CD4-positive, alpha-beta T cell treated with Interleukin-6 for 4 hours (primary cell): ENCODE results near the gene MAGEA9B.
"Not testable (repeated sequence)": the region's sequence is repeated elsewhere in the genome, so short reads cannot be mapped to it uniquely, and the experiment has no call there.

Experiments
- DNase-seq: peaks from one replicate; pipeline ENCODE4 v3.0.0-alpha.2; 2020; ENCODE audit warnings: mixed read lengths

The MAGEA9B gene

DNA sequence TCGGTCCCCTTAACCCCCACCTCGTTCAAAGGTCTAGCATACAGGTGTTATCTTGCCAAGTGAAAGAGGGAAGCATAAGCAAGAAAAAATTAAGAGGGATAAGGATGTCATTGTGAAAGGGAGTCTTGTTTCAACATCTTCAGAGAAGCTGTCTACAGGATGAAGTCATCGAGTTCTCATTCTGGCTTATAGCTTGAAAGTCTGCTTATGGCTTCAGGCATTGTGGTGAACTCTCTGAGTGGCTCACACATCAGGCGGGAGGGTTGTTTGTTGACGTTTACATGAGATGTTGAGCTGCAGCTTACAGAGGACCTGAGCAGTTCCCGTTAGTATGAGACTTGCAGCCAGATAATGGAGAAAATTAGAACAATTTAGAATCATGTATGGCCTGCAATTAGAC, 16.6 kb downstream of the MAGEA9B start:
- DNase-seq, result no peak

DNA sequence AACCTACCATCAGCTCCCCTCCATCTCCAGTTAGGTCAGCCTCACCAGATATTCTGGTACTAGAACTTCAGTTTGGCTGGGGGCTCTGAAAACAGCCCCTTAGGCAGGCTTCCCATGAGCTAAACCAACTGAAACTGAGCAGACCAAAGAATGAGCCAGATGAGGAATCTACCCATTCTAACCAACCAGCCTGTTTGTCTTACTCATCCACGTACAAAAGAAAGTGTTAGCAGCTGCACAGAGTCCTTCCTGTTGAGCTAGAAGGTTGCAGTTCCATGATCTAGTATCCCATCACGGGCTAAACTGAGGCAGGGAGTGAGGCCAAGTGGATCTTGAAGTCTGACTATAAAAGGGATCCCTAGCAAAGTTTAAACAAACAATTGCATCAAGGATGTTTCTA, 17.5 kb downstream of the MAGEA9B start:
- DNase-seq, result no peak

DNA sequence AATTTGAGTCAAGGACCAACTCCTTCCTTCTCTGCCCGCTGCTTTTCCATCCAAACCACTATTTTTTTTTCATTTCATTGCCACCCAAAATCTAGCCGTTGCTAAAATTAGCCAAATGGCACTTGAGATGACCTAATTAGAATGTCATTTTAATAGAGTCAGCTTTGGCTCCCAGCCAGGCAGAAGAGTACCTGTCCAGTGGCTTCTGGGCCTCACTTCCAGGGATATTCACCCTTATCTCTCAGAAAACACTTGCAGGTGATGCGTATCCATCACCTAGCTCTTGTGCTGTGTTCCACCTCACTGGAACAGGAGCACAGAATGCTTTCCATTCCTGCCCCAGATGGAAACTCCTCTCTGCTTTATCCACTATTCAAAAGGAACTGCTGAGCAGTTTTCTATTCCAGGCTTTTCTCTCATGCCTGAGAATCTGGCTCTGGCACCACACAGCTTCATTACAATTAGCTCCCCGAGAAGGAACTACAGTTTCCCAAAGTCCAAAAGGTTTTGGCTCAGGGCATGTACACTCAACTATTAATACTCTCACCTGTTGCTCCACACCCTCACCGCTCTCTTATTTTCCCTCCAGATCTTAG, 18.5 kb downstream of the MAGEA9B start:
- DNase-seq, result no peak

DNA sequence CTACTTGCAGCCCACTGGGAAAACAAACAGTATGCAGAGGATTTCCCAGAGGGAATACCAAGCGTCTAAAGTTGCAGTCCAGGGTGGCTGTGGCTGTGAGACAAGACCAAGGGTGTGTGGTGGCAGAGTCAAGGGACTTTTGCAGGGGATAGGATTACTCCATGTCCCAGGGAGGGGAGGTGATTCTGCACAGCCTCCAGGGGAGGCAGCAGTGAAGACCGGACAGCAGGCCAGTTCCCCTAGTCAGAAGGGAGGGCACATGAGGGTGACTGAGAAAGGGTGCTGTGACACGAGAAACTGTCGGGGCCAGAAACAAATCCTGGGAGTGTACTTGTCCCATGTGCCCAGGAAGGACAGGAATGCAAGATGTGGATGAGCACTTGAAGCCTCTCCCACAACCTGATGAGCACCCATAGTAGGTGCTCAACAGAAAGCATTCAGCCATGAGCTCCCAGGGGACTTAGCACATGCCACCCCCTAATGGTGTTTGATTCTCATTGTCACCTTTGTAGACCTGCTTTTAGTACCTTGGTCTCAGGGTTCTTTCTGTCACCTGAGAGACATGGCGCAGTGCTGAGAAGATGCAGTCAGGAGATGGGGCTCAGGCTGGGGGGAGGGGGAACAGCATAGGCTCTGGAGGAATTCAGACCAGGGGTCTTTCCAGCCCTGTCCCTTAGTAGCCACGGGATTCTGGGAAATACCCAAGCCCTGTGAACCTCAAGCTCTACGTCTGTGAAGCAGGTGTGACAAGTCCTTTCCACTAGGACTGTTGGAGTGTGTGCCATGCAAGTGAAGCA, 19.4 kb downstream of the MAGEA9B start:
- no peak for DNase-seq

DNA sequence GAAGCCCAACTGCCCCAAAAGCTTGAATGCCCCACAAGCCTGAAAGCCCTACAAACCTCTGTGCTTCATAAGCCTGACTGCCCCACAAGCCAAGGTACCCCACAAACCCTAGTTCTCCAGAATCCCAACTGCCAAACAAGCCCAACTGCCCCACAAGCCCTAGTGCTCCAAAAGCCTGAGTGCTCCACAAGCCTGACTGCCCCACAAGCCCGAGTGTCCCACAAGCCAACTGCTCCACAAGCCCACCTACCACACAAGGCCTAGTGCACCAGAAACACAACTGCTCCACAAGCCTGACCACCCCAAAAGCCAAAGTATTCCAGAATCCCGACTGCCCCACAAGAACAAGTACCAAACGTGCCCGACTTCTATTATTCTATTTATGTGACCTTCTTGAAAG, 23.9 kb downstream of the MAGEA9B start:
- DNase-seq, result no peak

DNA sequence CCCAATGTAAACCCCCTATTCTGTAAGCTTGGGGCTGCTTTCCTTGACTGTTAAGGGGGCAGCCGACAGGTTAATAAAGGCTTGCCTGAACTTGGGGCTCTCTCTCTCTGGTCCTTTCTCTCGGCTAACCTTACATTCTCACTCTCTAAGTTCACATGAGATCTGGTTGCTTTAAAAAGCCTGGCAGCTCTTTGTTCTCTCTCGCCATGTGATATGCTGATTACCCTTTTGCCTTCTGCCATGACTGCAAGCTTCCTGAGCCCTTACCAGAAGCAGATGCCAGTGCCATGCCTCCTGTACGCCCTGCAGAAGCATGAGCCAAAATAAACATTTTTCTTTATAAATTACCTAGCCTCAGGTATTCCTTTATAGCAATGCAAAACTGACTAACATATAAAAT, 32.0 kb downstream of the MAGEA9B start:
- DNase-seq, result not testable (repeated sequence)

DNA sequence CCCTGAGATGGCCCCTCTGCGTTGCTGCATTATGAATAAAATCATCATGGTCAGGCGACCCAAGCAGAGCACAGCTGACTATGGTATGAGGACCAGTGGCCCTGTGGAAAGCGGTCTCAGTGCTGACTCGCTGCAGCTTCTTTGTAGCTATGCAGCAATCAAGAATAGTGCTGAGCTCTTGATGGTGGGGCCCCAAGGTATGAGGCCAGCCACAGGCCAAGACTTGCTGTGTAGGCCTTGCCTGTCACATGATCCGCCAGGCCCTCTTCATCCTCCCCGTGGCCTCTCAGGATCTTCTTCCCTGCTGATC, 35.4 kb downstream of the MAGEA9B start:
- DNase-seq, result not testable (repeated sequence)

DNA sequence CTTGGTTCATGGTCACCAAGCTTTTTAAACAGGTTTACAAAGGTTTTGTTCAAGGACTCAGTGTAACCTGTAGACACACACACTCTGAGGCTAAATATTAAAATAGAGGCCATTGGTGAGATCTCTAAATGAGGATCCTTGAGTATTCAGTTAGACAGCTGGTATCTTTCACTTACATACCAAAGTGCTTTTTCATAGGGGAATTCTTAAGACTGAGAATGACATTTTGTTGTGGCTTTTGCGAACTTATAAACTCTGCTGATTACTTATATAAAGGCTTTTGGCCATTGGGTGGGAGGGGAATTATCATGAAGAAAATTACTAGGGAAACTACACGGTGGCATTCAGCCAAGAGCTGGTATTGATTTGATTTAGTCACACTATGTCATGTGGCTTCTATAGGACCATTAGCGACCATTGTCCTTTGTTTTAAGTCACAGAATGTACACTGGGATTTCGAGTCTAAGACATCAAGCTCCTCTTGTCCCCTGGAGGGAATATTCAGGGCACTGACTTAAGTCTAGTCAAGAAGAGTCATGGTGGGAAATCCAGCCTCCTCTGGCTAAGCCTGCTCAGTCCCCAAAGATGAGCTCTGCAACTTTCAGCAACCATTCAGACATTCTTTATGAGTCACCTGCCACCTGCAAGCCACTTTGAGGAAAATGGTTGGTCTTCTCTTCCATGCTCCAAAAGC, 35.9 kb downstream of the MAGEA9B start:
- not testable (repeated sequence) for DNase-seq

DNA sequence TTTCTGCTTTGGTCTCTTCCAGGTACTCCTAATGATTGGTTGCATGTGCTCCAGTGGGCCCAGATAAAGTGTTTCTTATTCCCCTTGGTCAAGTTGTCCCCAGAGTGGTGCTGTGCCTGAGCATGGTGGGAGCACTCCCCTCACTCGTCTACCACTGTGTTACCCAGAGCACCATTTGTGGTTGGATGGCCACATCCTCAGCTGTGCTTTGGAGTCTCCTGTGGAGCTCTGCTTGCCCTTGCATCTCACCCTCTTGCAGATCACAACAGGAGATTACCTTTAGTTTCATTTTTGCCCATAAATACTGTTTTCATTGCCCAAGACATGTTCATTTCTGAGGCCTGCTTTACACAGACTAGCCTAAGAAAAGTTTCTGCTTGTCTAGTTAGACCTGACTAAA, 36.8 kb downstream of the MAGEA9B start:
- DNase-seq, result not testable (repeated sequence)

DNA sequence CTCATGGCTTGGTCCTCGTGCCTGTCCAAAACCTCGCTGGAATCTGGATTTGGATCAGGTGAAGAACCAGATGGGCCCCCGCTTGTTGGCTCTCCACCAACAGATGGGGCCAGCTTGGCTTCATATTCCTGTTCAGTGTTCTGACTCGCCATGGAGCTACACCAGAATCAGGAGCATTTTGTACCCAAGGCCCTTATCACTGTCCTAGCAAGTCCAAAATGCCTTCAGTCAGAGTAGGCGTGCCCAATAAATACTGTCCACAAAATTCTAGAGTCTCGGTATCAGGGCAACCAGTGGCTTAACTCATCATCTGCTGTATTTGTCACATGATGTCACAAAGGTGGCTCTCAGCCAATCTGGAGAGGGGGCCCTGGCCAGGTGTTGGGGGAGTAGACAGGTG, 37.6 kb downstream of the MAGEA9B start, which contains the start of gene HSFX3:
Gene HSFX3 (minus strand): TSS at position 224 of the 400 bp plus-strand sequence. CDS start 72 bp downstream, at position 152.
- not testable (repeated sequence) for DNase-seq

DNA sequence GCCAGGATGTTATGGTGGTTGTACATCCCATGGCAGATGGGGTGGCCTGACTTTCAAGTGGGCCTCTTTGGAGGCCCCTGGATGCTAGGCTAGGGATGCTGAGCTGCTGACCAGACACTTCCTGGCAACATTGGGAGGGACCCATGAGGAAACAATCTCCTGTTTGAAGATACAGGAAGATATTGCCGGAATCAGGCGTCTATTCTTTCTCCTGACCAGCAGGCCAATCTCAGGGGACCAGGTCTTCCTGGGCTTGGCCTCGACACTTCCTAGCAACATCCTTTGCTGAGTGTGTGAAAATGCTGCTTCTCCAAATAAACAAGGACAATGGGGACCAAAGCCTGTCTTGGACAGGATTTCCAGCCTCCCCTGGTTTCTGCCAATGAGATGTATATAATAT, 39.5 kb downstream of the MAGEA9B start:
- DNase-seq, result not testable (repeated sequence)

DNA sequence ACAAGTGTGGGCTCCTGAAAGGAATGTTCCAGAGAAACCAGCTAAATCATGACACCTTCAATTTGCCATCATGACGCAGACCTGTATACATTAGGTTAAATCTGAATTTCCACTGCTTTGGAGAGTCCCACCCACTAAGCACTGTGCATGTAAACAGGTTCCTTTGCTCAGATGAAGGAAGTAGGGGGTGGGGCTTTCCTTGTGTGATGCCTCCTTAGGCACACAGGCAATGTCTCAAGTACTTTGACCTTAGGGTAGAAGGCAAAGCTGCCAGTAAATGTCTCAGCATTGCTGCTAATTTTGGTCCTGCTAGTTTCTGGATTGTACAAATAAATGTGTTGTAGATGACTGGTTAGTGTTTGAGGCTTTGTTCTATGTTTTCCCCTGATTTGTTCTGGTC, 40.3 kb downstream of the MAGEA9B start:
- not testable (repeated sequence) for DNase-seq

DNA sequence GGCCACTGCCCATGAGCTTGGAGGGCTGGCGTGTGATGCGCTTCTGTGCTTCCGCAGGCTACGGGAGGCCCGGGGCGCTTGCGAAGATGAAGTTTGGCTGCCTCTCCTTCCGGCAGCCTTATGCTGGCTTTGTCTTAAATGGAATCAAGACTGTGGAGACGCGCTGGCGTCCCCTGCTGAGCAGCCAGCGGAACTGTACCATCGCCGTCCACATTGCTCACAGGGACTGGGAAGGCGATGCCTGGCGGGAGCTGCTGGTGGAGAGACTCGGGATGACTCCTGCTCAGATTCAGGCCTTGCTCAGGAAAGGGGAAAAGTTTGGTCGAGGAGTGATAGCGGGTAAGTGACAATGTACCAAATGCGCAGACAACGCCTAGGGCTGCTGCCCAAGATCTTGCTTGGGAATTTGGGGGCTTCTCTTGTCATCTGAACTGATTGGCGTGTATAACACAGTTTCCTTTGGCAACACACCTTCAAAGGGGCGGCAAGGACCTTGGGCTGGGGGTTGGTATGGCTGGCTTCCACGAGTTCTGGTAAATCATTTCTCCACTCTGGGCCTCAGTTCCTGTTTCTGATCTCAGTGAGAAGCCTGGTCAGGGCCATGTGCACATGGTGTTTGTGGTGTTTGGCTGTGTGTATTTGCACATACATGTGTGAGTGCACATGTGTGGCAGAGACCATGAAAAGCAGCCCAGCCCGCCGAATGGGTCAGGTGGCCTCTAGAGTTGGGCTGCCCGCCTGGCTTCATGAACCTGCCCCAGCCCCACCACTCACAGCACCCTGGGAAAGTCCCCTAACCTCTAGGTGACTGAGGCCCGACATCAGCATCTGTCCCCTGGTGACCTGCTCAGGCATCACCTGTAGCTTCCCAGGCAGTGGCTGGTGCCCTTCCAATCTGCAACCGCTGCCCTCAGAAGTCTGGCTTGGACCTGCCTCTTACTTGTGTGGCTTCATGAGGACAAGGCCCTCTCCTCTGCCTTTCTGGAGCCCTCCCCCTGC, 41.4 kb downstream of the MAGEA9B start:
- DNase-seq, result peak; percentile 7

DNA sequence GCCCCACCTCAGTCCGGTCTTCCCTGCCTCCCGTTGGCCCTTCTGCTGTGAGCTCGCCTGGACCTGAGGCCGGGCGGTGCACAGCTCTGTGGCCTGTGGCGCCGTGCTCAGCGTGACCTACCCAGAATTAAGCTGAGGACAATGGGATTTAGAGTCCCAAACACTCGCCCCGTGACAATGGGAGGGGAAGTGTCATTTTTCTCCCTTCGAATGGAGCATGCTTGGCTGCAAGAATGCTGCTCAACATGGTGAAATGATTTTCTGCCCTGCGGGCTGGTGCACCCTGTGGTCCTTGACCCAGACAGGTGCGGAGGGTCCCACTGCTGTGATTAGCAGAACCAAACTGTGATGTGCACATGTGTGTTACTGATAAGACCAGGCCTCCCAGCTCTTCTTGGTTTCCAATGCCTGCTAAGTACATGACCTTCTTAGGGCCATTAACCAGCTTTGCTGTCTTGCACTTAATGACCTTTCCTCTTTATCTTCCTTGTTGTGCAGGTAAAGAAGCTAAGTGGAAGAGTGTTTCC, 45.7 kb downstream of the MAGEA9B start:
- no peak for DNase-seq

DNA sequence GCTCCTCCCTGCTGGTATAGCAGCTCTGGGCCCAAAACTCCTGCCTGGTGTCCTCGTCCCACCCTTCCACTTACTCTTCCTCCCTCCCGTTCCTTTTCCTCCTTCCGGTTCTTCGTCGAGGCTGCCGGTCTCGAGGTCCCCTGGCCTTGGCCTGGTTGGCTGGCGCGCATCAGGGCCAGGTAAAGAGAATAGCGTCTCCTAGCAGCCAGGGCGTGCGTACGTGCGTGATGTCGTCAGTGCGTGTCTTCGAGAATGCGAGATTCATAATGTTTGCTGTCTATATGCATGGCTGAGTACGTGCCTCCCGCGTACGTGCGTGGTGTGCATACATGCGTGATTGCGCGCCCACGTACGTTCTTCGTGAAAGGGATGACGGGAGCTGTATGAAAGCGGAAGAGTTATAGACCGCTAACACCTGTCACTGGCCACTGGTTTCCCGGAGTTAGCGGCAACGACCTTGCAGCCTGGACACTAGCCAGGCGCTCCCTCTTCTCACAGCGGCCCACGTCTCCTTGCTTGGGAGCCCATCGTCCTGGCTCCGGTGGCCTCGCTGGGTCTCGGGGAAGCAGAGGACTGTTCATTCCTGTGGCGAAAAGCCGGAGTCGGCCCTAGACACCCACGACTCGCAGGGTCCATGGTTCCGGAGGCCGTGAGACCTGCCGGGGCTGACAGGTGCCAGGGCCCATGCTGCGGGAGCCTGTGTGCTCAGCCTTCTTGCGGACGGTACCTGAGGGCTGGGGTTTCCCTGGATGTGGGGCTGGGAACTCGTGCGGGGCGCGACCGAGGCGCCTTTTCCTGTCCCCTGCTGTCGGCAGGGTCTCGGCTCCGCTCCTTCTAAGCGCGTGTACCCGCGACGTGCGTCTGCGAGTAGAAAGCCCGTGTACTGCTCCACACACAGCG, 46.4 kb downstream of the MAGEA9B start, which contains the start of gene EOLA1:
Gene EOLA1 (plus strand): TSS at position 392 of the 900 bp plus-strand sequence. CDS start 4,619 bp downstream, outside the sequence.
- peak; percentile 93 for DNase-seq

DNA sequence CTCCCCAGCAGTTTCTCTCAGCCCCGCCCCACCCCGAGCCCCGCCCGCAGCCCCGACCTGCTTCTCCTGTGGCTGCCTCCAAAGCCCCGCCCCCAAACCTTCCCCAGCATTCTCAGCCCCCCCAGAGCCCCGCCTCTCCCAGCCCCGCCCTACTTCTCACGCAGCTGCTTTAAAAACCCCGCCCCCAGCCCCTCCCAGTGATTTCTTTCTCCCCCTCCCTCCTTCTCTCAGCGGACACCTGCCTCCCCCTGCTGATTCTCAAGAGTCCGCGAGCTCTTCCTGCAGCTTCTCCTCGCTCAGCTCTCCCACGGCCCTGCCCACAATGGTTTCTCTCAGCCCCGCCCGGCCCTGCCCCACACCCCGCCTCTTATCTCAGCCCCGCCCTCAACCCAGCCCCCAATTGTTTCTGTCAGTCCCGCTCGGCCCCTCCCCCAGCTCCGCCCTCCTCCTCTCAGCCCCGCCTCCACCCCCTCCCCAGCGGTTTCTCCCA, 47.1 kb downstream of the MAGEA9B start:
- peak; percentile 96 for DNase-seq

DNA sequence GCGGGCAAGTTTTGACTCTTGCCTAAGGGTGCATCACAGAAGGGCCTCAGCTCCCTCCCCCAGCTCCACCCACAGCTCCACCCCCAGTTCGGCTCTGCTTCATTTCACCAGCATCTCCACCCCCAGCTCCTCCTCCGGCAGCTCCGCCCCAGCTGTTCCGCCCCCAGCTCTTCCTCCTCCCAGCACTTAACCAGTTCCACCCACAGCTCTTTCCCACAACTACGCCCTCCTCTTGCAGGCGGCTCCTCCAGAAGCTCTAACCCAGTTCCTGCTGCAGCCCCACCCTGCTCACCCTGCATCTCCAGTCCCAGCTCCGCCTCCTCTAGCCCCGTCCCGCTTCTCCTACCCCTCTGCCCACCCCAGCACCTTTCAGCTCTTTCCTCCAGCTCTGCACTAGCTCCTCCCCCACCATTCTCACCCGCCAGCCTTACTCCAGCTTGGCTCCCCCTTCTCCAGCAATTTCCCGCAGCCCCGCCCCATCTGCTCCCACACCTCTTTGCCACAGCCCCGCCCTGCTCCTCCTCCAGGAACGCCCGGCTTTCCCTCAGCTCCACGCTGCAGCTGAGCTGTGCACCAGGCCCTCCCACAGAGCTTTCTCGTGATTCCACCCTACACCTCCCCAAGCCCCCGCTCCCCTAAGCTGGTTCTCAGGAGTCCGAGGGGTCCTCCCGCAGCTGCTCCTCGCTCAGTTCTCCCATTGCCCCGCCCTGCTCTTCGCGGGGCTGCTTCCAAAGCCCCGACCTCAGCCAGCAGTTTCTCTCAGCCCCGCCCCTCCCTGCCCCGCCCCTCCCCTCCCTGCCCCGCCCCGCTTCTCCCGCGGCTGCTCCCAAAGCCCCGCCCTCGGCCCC, 47.8 kb downstream of the MAGEA9B start:
- DNase-seq, result peak; percentile 93

DNA sequence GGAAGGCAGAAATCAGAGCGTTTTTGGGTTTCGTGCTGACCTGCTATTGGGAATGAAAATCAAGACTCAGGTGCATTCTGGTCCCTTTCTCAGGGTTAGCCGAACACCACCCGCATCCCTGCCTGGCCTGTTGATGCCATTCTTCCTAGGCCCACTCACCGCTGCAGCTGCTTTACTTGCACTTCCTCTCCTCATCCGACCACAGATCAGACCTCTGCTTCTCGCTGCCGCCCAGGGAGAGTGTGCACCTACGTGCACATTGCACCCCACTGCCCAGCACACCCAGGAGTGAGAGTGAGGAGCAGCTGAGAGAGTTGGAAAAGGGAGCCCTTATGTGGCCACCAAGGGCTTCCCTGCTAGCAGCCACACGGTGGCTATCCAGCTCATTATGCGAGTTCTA, 49.8 kb downstream of the MAGEA9B start:
- not testable (repeated sequence) for DNase-seq

DNA sequence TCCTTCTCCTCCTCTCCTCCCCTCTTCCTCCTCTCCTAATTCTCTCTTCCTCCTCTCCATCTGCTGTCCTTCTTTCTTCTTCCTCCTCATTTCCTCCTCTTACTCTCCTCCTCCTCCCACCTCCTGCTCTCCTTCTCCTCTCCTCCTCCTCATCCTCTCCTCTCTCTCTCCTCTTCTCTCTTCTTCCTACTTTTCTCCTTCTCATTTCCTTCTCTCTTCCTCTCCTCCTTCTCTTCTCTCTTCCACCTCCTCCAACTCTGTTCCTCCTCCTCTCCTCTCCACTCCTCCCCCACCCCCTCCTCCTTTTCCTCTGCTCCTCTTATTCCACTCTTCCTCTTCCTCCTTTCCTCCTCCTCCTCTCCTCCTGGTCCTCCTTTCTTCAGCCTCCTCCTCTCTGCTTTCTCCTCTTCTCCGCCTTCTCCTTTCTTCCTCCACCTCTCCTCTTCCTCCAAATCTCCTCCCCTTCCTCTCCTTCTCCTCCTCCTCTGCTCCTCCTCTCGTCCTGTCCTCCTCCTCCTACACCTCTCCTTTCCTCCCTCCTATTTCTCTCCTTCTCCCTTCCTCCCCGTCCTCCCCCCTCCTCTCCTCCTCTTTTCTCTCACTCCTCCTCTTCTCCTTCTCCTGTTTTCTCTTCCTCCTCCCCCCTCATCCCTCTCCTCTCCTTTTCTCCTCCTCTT, 52.2 kb downstream of the MAGEA9B start:
- DNase-seq, result not testable (repeated sequence)
